ENCODE data around the gene ZSCAN5B. TPM values are rescaled to one million over a fixed set of nuclear protein-coding genes. Genes with fewer than 3 reads are reported as not detected.

ZSCAN5B gene
- total and polyA plus RNA-seq, 9 of the 15 experiments (the other 6 are each of a cell fraction or from before 2014, with no cell fraction given) = 0.03 to 0.07 TPM; not detected in 7

DNA sequence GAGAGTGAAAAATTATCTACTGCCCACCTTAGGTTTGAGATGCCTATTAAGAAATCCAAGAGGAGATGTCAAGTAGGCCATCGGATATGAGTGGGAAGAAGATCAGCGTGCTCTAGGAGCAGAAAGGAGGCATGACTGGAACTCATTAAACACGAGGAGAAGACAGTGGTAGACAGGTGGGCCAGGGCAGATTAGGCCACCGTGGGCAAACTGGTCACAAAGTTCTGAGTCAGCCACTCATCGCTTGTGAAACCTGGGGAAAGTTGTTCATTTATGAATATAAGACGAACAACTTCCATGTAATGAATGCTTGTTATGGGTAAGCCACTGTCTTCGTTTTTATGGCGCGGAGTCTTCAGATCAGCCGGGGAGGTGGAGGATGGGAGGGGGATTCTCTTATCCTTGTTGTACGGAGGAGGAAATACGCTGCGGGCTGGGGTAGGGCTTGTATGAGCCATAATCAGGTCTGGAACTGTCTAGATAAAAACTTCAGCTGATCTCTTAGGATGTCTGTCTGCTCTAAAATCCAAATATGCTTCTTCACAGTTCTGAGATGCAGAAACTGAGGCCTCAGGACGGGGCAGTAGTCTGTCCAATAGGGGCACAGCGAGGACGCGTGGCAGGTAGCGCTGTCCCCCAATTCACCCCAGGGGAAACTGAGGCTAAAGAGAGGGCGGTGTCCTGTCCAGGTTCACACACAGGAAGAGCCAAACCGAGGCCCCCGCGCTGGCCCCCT, 57.6 kb downstream of the ZSCAN5B start (continued):
- TF ChIP-seq, protein P1, sequence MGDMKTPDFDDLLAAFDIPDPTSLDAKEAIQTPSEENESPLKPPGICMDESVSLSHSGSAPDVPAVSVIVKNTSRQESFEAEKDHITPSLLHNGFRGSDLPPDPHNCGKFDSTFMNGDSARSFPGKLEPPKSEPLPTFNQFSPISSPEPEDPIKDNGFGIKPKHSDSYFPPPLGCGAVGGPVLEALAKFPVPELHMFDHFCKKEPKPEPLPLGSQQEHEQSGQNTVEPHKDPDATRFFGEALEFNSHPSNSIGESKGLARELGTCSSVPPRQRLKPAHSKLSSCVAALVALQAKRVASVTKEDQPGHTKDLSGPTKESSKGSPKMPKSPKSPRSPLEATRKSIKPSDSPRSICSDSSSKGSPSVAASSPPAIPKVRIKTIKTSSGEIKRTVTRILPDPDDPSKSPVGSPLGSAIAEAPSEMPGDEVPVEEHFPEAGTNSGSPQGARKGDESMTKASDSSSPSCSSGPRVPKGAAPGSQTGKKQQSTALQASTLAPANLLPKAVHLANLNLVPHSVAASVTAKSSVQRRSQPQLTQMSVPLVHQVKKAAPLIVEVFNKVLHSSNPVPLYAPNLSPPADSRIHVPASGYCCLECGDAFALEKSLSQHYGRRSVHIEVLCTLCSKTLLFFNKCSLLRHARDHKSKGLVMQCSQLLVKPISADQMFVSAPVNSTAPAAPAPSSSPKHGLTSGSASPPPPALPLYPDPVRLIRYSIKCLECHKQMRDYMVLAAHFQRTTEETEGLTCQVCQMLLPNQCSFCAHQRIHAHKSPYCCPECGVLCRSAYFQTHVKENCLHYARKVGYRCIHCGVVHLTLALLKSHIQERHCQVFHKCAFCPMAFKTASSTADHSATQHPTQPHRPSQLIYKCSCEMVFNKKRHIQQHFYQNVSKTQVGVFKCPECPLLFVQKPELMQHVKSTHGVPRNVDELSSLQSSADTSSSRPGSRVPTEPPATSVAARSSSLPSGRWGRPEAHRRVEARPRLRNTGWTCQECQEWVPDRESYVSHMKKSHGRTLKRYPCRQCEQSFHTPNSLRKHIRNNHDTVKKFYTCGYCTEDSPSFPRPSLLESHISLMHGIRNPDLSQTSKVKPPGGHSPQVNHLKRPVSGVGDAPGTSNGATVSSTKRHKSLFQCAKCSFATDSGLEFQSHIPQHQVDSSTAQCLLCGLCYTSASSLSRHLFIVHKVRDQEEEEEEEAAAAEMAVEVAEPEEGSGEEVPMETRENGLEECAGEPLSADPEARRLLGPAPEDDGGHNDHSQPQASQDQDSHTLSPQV (IDR thresholded peaks at IDR 0.05) = 0 out of 2 replicates have a peak, but pooled peaks have one; percentile 34
- TF ChIP-seq CHD4 (IDR thresholded peaks at IDR 0.05; ENCODE audit: insufficient read depth, insufficient replicate concordance, low read depth, low read length, poor library complexity, severe bottlenecking) (no peak), BRCA1 (IDR thresholded peaks at IDR 0.05) (no peak), BRCA1 (CRISPR knock-in tag; IDR thresholded peaks at IDR 0.05) (no peak), ZNF165 (CRISPR knock-in tag; IDR thresholded peaks at IDR 0.05; ENCODE audit: borderline replicate concordance) (no peak), ETV1 (tag; conservative IDR thresholded peaks at IDR 0.05; ENCODE audit: low read depth) (no peak), TCF3 (CRISPR knock-in tag; IDR thresholded peaks at IDR 0.05) (peak; percentile 23; the same call in 1 of the 2 replicates), SAP30 (IDR thresholded peaks at IDR 0.05; ENCODE audit: borderline replicate concordance, insufficient read depth, low read depth, low read length, poor library complexity, severe bottlenecking) (peak; percentile 22)
- TF ChIP-seq, protein P2, sequence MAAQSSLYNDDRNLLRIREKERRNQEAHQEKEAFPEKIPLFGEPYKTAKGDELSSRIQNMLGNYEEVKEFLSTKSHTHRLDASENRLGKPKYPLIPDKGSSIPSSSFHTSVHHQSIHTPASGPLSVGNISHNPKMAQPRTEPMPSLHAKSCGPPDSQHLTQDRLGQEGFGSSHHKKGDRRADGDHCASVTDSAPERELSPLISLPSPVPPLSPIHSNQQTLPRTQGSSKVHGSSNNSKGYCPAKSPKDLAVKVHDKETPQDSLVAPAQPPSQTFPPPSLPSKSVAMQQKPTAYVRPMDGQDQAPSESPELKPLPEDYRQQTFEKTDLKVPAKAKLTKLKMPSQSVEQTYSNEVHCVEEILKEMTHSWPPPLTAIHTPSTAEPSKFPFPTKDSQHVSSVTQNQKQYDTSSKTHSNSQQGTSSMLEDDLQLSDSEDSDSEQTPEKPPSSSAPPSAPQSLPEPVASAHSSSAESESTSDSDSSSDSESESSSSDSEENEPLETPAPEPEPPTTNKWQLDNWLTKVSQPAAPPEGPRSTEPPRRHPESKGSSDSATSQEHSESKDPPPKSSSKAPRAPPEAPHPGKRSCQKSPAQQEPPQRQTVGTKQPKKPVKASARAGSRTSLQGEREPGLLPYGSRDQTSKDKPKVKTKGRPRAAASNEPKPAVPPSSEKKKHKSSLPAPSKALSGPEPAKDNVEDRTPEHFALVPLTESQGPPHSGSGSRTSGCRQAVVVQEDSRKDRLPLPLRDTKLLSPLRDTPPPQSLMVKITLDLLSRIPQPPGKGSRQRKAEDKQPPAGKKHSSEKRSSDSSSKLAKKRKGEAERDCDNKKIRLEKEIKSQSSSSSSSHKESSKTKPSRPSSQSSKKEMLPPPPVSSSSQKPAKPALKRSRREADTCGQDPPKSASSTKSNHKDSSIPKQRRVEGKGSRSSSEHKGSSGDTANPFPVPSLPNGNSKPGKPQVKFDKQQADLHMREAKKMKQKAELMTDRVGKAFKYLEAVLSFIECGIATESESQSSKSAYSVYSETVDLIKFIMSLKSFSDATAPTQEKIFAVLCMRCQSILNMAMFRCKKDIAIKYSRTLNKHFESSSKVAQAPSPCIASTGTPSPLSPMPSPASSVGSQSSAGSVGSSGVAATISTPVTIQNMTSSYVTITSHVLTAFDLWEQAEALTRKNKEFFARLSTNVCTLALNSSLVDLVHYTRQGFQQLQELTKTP (IDR thresholded peaks at IDR 0.05; ENCODE audit: low read depth in 1 of 2, partially characterized antibody in 2 of 2) = no peak
